HT1080 (cell line): ENCODE results near the gene SLC27A5. TPM values are rescaled to one million over a fixed set of nuclear protein-coding genes. Genes with fewer than 3 reads are reported as not detected.
A peak's percentile ranks its signal among the peaks of the same experiment; 100 is the strongest.

ENCODE experiments used
- DNase-seq: peaks from one replicate; pipeline ENCODE4 v3.0.0-alpha.2; 2015; ENCODE audit warnings: low read depth
- polyA plus RNA-seq, 2 experiments: library from polyadenylated mRNA; depleted of rRNA; stranded (reverse); fragments of >200 nt; gene quantifications; 2 replicates each; pipeline ENCODE4 v1.2.3, GENCODE V29; 2015
- total RNA-seq: library from RNA; depleted of rRNA; stranded (reverse); fragments of >200 nt; shearing (Covaris generic); gene quantifications from 2 replicates; pipeline ENCODE4 v1.2.3, GENCODE V29; 2014; rRNA removed

Gene SLC27A5, protein sequence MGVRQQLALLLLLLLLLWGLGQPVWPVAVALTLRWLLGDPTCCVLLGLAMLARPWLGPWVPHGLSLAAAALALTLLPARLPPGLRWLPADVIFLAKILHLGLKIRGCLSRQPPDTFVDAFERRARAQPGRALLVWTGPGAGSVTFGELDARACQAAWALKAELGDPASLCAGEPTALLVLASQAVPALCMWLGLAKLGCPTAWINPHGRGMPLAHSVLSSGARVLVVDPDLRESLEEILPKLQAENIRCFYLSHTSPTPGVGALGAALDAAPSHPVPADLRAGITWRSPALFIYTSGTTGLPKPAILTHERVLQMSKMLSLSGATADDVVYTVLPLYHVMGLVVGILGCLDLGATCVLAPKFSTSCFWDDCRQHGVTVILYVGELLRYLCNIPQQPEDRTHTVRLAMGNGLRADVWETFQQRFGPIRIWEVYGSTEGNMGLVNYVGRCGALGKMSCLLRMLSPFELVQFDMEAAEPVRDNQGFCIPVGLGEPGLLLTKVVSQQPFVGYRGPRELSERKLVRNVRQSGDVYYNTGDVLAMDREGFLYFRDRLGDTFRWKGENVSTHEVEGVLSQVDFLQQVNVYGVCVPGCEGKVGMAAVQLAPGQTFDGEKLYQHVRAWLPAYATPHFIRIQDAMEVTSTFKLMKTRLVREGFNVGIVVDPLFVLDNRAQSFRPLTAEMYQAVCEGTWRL
- 26.3 and 28.9 TPM in 2 replicates for total RNA-seq
- polyA plus RNA-seq (2015; cell fraction: cytosol; rRNA removed) = 8.6 and 10.7 TPM in 2 replicates
- polyA plus RNA-seq (2015; cell fraction: nucleus; rRNA removed) = 3.4 and 4.6 TPM in 2 replicates

DNA sequence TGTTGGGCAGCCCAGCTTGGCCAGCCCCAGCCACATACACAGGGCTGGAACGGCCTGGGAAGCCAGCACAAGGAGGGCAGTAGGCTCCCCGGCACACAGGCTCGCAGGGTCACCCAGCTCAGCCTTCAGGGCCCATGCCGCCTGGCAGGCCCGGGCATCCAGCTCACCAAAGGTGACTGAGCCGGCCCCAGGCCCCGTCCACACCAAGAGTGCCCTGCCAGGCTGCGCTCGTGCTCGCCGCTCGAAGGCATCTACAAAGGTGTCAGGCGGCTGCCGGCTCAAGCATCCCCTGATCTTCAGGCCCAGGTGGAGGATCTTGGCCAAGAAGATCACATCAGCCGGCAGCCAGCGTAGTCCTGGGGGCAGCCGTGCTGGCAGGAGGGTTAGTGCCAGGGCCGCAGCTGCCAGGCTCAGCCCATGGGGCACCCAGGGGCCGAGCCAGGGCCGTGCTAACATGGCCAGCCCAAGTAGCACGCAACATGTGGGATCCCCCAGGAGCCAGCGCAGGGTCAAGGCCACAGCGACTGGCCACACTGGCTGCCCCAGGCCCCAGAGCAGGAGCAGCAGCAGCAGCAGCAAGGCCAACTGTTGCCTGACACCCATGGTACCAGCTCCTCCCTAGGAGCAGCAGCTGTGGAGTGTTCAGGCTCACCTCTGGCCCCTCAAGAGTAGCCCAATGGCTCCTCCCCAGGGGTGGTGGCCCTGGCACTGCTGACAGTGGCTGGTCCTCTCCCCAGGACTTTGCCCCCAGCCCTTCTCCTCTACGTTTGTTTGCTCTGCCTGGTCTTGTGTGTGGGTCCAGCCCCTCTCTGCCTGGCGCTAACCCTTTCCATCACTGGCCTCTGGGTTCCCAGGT, at the start of gene SLC27A5:
Gene SLC27A5, minus strand, starts transcription at position 640 of the 856 bp plus-strand sequence. Its CDS starts 37 bp downstream, at position 603.
- DNase-seq = no peak

DNA sequence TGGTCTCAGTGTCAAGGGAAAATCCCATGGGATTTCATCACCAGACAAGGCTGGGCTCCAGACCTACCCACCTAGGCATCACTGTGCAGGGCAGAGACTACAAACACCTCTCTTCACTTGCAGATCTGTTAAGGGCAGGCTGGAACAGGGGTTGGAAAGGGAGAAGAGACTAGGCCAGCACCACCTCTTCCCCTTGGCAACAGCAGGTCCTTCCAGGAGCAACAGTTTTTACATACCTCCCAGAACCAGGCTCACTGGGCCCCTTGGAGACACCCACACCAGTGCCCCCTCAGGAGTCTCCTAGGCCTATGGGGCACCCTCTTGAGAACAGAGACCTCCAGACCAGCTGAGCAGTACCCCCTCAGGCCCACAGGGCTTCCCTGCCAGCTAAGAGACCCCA, 49.1 kb upstream of the SLC27A5 start:
- no peak for DNase-seq

DNA sequence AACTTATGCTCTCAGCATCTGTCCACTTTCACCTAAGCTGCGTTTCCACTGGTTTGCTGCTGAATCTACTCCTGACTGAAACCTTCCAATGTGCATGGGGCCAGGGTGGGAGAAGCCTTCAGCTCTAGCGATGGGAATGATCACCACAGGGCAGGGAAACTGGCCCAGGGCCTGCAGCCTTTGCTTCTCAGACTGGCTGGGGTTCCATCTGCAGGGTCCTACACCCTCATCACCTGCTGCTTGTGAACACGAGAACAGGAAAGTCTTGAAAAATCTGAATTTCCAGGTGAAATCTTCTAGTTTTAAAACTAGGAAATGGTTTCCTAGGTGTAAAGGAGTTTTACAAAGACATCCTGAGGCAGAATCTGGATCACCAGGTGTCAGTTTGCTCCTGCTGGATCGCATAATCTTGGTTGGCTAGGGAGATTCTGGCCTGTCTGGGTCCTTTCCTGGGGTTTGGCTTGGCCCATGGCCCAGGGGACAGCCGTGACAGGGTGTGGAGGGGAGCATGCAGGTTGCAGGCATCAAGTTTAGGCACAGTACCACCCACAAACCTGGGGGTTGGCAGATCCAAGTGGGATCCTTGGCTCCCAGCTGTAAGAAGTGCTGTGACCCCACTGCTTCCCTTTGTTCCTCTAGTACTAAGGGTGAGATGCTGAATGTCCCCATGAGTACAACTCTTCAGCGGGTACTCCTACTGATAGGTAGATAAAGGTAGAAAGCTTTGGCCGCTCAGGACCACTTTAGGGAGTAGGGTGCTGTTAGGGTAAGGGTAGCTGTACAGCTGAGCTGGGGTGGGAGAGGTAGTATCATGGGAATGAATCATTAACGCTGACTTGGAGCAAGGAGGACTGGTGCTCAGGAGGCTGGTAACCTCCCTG, 48.5 kb upstream of the SLC27A5 start:
- DNase-seq = no peak

DNA sequence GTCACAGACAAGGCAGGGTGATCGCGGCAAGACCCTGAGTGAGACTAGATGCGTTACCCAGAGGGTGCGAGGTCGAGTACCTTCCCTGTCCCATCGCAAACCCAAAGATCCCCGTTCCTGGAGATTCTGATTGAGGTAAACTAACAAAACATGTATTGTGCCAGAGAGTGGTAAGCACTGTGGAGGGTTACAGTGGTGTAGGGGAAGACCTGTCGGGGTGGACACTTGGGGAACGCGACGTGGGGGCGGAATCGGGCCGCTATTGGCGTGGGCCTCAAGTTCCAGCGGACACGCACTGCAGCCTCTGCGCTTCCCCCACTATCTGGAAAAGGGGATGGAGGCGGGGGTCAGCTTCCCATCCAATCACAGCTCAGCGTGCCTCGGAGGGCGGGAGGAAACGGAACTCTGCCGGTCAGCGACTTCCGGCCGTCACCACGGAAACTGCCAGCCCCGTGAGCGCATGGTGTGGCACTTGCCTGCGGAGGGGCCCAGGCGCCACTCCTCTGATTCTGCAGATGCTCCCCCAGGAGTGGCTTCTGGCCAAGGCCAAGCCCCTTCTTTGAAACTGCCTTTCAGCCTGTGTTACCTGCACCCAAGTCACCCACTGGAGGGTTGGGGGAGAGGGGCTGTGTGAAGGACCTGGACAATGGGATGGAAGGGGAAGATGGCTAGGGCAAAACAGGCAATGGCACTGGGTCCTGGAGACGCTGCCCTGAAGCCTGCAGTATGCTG, 47.6 kb upstream of the SLC27A5 start:
- peak; percentile 95 for DNase-seq

DNA sequence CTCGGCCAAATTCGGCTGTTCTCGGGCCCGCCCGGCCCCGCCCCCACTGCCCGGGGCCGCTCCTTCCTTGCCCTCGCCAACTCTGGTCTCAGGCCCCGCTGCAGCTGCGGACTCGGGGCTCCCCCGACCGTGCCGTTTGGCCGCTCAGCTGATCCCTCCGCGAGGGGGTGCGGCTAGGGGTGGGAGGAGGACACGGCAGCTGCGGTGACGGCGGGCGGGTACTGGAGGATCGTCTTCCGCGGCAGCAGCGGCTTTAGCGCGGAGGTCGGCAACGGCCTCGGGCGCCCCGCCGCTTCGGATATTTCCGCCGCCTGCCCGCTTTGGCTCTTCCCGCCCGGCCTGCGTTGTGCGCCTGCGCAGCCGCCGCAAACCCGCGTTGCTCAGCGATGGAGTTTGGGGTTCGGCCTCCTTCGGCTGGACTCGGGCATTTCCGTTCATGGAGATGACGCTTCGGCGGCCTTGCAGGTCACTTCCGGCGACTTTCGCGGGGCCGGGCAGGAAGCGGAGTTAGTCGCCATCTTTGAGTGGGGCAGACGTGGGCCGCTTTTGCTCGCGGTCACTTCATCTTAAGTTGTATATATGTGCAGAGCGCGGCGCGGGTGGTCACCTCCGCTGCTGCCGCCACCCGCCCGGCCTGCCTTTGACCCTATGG, 47.0 kb upstream of the SLC27A5 start:
- DNase-seq = peak; percentile 97

DNA sequence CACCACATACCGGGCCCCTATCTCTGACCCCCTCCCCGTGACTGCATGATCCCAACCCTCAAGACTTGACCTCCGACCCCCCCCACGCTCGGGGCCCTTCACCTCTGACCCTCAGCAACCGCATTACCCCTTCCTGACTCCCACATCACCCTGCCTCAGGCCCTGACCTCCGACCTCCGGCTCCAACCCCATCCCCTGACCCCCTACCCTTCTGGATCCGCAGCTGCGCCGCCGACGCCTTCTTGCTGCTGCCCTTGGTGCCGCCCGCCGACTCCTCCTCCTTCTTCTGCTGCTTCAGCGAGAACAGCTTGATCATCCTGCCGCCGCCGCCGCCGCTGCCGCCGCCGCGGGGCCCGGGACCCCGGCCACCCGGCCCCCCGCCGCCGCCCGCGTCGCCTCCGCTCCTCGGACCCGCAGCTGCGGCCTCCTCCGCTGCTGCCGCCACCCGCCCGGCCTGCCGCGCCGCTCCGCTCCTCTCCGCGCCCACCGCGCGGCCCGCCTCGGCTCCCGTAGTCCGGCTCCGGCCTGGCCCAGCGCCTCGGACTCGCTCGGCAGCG, 46.4 kb upstream of the SLC27A5 start, which contains the start of gene UBE2M:
Gene UBE2M, minus strand, starts transcription at position 546 of the 557 bp plus-strand sequence. Its CDS starts 230 bp downstream, at position 316.
- DNase-seq = no peak

DNA sequence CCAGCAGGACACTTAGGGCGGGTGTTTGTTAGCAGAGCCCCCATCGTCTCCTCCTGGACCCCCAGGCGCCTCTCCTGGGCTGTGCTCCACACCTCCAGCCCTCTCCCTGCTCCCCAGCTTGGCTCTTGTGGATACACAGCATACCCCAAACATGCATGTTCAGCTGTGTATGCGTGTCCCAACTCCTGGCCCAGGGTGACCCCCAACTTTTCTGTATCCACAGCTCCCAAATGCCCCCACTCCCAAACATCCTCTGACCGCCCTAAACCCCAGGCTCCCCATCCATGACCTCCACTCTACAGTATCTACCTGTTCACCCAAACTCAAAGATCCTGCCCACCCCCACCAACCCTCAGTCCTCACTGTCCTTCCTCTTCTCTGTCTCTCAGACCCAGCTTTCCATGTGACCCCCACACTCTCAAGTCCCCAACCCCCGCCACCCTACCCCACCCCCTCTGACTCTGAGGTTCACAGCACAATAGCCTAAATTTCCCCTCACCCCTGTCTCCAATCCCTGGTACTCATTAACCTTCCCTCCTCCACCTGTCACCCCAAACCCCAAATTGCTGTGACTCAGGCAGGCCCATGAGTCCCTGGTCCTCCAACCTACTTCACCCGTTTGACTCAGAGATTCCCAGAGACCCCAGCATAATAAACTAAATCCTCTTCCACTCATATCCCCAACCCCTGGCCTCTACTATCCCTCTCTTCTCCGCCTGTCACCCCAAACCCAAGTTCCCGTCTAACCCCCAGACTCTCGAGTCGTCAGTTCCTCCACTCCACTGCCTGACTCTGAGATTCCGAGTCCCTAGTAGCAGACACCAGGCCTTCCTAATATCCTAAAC, 45.7 kb upstream of the SLC27A5 start:
- no peak for DNase-seq

DNA sequence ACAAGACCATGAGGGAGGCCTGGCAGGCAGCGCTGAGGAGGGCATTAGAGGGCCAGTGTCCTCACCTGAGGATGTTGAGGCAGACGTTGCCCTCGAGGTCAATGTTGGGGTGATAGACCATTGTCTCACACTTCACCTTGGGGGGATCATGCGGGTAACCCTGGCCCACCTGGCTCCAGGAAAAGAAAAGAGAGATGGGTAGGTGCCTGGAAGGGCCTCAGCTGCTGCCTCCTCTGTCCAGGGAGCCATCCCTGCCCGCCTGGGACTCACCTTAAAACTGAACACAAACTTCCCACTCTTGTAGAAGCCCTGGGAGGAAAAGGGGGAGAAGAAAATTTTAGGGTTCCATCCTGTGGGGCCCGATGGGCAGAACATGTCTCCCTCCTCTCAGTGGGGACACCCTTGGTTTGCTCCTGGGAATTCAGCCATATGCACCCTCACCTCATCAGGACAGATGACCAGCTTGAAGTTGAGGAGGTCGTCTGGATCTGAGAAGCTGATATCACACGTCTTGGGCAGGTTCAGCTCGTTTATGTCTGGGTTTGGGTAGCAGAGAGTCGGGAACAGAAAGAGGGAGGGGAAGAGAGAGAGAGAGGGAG, 44.9 kb upstream of the SLC27A5 start:
- DNase-seq = no peak

DNA sequence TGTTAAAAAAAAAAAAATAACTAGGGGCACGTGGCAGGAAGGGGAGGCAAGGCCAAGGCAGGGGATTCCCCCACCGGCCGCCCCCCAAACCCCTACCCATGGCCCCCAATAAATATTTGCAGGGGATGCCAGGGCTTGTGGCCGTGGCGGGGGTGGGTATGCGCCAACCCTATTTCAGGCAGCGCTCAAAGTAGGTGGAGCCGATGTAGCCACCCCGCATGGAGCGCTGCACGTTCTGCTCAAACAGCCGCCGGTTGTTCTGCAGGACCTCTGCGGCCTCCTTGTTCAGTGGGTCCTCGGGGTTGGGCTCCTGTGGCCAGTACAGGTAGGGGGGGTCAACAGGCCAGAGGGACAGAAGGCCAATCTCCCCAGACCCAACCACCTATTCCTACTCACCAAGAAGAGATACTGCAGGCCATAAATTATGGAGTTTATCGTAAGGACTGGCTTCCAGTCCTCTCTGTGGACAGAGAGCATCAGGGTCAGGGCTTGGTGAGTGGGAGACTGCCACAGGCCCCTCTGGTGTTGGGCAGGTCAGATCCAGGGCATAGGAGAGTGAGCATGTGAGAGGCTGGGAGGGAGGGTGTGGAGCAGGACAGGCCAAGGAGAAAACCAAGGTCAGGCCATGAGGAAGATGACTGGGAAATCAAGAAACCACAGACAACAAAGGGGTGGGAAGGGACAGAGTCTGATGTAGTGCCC, 44.3 kb upstream of the SLC27A5 start:
- DNase-seq = no peak

DNA sequence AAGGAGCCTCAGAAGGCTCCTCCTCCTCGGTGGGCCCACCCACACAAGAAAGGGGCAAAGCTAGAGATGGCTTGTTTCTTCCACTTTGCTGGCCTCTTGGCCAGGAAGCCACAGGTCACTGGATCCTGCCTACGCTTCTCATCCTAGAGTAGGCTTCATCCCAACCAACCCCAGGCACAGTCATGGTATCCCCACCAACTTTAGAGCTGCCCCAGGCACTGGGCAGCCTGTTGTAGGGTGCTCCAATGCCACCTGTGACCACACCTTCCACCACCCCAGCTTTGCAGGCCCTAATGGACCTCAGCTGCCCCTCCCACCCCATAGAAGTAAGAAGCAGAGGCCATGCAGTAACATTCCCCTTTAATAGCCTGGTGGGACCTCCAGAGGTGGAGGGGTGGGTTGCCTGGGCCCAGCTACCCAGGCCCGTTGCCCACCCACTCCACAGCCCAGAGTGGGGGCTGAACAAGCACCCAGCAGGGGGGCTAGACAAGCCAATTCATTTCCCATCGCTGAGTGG, 43.6 kb upstream of the SLC27A5 start:
- no peak for DNase-seq

DNA sequence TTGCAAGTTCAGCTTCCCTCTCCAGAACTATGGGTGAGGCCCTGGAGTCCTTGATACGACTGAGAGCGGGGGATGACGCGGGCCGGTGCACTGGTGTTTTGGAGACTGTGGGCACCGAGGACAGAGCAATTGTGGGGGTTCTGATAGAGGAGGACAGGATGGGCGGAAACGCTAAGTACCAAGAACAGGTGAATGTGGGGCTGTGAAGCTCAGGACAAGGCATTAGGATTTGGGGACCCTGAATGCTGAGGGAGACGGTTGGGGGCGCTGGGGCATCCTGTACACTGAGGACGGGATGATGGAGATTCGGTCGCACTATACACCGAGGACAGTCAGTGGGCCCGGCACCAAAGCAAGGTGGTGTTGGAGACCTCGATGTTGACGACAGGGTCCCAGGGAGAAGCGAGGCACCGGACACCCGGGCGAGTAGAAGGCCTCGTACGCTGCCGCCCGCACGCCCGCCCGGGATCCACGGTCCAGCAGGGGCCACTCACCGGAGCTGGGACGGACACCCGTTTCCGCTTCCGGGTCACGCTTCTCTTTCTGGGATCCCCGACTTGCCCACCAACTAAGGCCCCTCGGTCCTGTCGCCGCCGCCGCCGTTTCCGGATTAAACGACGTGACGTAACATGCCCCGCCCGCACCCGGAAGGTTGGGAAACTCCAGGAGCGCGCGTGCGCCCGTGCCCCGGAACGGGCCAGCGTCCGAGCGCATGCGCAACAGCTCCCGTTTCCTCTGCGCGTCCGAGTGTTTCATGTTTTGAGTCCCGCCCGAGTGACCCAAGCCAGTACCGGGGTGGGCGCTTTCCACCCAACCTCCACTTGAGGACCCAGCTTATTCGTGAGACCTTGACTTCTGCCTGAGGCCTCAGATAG, 42.9 kb upstream of the SLC27A5 start, which contains the start of gene CHMP2A:
Gene CHMP2A, minus strand, starts transcription at position 612 of the 875 bp plus-strand sequence. CDS start 893 bp downstream, outside the sequence.
- peak; percentile 96 for DNase-seq

DNA sequence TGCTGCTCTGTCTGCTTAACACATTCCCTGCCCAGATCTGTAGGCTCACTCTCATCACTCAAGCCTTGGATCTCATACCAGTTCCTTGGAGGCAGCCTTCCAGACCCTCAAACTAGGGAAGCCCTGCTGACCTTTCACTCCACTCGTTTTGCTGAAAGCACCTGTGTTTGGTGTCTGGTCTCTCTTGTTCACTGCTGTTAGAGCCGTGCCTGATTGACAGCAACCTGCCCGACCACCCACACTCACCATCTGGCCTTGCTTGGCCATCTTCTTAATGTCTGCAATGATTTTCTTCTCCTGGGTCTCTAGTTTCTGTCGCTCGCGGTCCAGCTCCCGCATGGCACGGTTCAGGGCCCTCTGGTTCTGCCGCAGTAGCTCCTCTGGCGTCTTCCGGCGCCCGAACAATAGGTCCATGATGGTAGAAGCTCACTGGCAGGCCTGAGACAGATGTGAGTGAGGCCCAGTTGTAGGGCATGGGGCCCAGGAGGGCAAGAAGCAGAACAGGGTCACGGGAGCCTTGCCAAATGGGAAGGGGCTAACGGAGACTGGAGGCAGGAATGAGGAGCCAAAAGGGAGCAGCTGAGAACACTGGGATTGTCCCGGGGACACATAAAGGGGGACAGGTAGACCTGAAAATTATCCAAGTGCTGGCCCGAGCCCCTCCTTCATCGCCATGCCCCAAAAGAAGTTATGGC, 42.2 kb upstream of the SLC27A5 start:
- no peak for DNase-seq

DNA sequence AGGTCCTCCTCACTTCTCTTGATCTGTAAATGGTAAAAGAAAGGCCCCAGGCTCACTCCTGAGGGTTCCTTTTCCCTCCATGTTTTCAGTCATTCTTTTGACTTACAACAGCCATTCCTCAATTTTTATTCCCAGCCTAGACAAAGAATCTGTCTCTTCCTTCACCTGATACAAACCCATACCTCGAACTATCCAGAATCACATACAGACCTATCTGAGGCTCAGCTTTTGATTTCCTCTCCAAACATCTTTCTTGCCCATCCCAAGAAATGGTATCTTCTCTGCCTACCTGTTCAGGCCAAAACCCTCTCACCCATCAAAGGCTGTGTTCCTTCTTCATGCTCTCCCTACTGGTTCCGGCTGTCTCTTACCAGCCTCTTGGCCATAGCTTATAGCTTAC, 40.9 kb upstream of the SLC27A5 start:
- no peak for DNase-seq

DNA sequence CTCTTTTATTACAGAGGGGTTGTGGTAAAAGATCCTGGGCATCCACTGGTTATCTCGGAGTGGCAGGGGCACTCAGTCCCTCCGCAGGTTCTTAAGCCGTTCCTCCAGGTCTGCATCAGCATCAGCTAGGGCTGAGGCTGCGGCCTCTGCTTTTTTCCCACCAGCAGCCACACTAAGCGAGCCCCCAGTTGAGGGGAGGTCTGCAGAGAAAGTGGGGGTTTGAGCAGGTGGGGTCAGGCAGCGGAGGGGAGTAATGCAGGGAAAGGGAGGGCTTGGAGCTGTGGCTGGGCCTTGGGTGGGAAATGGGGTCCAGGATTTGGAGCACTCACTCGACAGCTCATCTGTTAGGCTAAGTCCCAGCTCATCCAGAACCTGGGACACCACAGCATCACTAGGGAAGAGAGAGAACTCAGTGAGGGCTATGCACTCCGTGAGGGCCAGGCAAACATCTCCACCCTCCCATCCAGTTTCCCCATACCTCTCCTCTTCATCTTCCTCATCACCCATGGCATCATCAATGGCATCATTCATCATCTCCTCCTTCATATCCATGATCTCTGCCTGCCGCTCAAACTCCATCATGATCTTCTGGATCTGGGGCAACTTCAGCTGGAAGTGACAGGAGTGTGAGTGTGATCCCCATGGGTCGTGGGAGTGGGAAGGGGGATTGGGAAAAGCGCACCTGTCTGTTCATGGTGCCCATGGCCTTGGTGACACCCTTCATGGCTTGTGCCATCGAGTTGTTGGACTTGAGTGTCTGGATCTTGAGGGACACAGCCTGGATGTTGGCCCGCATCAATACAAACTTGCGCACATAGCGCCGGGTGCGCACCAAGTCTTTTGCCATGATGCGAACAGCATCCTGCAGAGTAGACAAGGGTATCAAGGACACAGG, 40.0 kb upstream of the SLC27A5 start:
- DNase-seq = no peak
